SK-N-SH treated with all-trans-retinoic acid at 6 μM for 48 hours (cell line): ENCODE data around the gene STARD3.

Experiments used
- ATAC-seq: fragments of 200-7000 bp; cut with Tn5 transposase; 3 replicates; pipeline ENCODE4 v1.9.1; 2020; ENCODE audit warnings: mild to moderate bottlenecking, moderate library complexity
- ARNTL ChIP-seq: fragments of 450-650 bp; formaldehyde crosslinking; IDR thresholded peaks from 2 replicates; pipeline ENCODE4 v1.5.0; 2020; ENCODE audit warnings: low read depth, mild to moderate bottlenecking, moderate library complexity, borderline replicate concordance
- BACH2 ChIP-seq: fragments of 250-450 bp; sonication (Bioruptor Pico); IDR thresholded peaks from 2 replicates; pipeline ENCODE4 v1.9.0; 2021; ENCODE audit warnings: mild to moderate bottlenecking, borderline replicate concordance
- CREB5 ChIP-seq: fragments of 250-450 bp; sonication (Bioruptor Pico); IDR thresholded peaks from 2 replicates; pipeline ENCODE4 v1.5.1; 2020; ENCODE audit warnings: low read depth, mild to moderate bottlenecking, moderate library complexity
- CSDC2 ChIP-seq: fragments of 250-450 bp; sonication (Bioruptor Pico); IDR thresholded peaks from 2 replicates; pipeline ENCODE4 v1.5.0; 2020; ENCODE audit warnings: mild to moderate bottlenecking, moderate library complexity
- CSRNP3 ChIP-seq: fragments of 250-450 bp; sonication (Bioruptor Pico); IDR thresholded peaks from 2 replicates; pipeline ENCODE4 v1.5.1; 2021; ENCODE audit warnings: mild to moderate bottlenecking, moderate library complexity
- ESRRG ChIP-seq: fragments of 250-450 bp; sonication (Bioruptor Pico); IDR thresholded peaks from 2 replicates; pipeline ENCODE4 v1.6.1; 2021; ENCODE audit warnings: mild to moderate bottlenecking
- GLIS3 ChIP-seq: fragments of 250-450 bp; sonication (Bioruptor Pico); IDR thresholded peaks from 2 replicates; pipeline ENCODE4 v1.5.0; 2020; ENCODE audit warnings: mild to moderate bottlenecking, moderate library complexity
- ISL1 ChIP-seq: fragments of 250-450 bp; sonication (Bioruptor Pico); IDR thresholded peaks from 2 replicates; pipeline ENCODE4 v2.1.2; 2022; ENCODE audit warnings: mild to moderate bottlenecking, moderate library complexity
- OSR1 ChIP-seq: fragments of 250-450 bp; sonication (Bioruptor Pico); IDR thresholded peaks from 2 replicates; pipeline ENCODE4 v1.8.0; 2022; ENCODE audit warnings: moderate library complexity, mild to moderate bottlenecking, inconsistent platforms
- PATZ1 ChIP-seq: fragments of 250-450 bp; sonication (Bioruptor Pico); IDR thresholded peaks from 2 replicates; pipeline ENCODE4 v1.8.0; 2020; ENCODE audit warnings: mild to moderate bottlenecking, moderate library complexity, borderline replicate concordance
- POU6F1 ChIP-seq: fragments of 250-450 bp; sonication (Bioruptor Pico); IDR thresholded peaks from 2 replicates; pipeline ENCODE4 v1.8.0; 2021; ENCODE audit warnings: low read depth, mild to moderate bottlenecking, moderate library complexity, borderline replicate concordance
- PPARA ChIP-seq: fragments of 250-450 bp; sonication (Bioruptor Pico); IDR thresholded peaks from 2 replicates; pipeline ENCODE4 v1.5.0; 2020; ENCODE audit warnings: mild to moderate bottlenecking, borderline replicate concordance
- RARB ChIP-seq: fragments of 250-450 bp; sonication (Bioruptor Pico); IDR thresholded peaks from 2 replicates; pipeline ENCODE4 v1.8.0; 2021; ENCODE audit warnings: mild to moderate bottlenecking, moderate library complexity
- SNAI2 ChIP-seq: fragments of 250-450 bp; sonication (Bioruptor Pico); IDR thresholded peaks from 2 replicates; pipeline ENCODE4 v1.5.0; 2020; ENCODE audit warnings: mild to moderate bottlenecking, moderate library complexity
- TCF4 ChIP-seq: fragments of 250-450 bp; sonication (Bioruptor Pico); IDR thresholded peaks from 2 replicates; pipeline ENCODE4 v1.8.0; 2021; ENCODE audit warnings: mild to moderate bottlenecking, moderate library complexity, borderline replicate concordance
- TOX ChIP-seq: fragments of 250-450 bp; sonication (Bioruptor Pico); IDR thresholded peaks from 2 replicates; pipeline ENCODE4 v1.8.0; 2021; ENCODE audit warnings: mild to moderate bottlenecking, moderate library complexity, borderline replicate concordance
- TSHZ2 ChIP-seq: fragments of 250-450 bp; sonication (Bioruptor Pico); IDR thresholded peaks from 2 replicates; pipeline ENCODE4 v1.5.0; 2020; ENCODE audit warnings: mild to moderate bottlenecking, moderate library complexity
- ZFP3 ChIP-seq: fragments of 250-450 bp; sonication (Bioruptor Pico); IDR thresholded peaks from 2 replicates; pipeline ENCODE4 v1.5.0; 2020; ENCODE audit warnings: mild to moderate bottlenecking, moderate library complexity
- ZFP30 ChIP-seq: fragments of 450-650 bp; formaldehyde crosslinking; IDR thresholded peaks from 2 replicates; pipeline ENCODE4 v1.5.0; 2022; ENCODE audit warnings: mild to moderate bottlenecking, moderate library complexity
- ZNF565 ChIP-seq: fragments of 450-650 bp; formaldehyde crosslinking; conservative IDR thresholded peaks from 2 replicates; pipeline ENCODE4 v1.5.0; 2020; ENCODE audit warnings: low read depth, mild to moderate bottlenecking, moderate library complexity
- ZNF70 ChIP-seq: fragments of 450-650 bp; formaldehyde crosslinking; IDR thresholded peaks from 2 replicates; pipeline ENCODE4 v1.5.0; 2020; ENCODE audit warnings: mild to moderate bottlenecking, moderate library complexity
- ZNF8 ChIP-seq: fragments of 450-650 bp; formaldehyde crosslinking; IDR thresholded peaks from 2 replicates; pipeline ENCODE4 v1.5.0; 2020; ENCODE audit warnings: mild to moderate bottlenecking, moderate library complexity

STARD3 gene

GRCh38 chr17:39667262-39667944, 30.5 kb downstream of the STARD3 start:
- TF ChIP-seq ZNF8 (CRISPR knock-in tag), result no peak
- no peak for TF ChIP-seq TCF4 (CRISPR knock-in tag)
- TF ChIP-seq ZFP30 (CRISPR knock-in tag), result no peak
- TF ChIP-seq CSRNP3 (CRISPR knock-in tag), result no peak
- no peak for TF ChIP-seq ZFP3 (CRISPR knock-in tag)
- TF ChIP-seq SNAI2 (CRISPR knock-in tag), result no peak
- TF ChIP-seq CSDC2 (CRISPR knock-in tag), result no peak
- no peak for TF ChIP-seq TOX
- no peak for TF ChIP-seq ESRRG (CRISPR knock-in tag)
- TF ChIP-seq TSHZ2 (CRISPR knock-in tag), result no peak
- no peak for TF ChIP-seq POU6F1 (CRISPR knock-in tag)
- TF ChIP-seq ZNF70, result no peak
- TF ChIP-seq BACH2 (CRISPR knock-in tag), result no peak
- TF ChIP-seq RARB (CRISPR knock-in tag), result no peak
- no peak for TF ChIP-seq ISL1 (CRISPR knock-in tag)
- no peak for TF ChIP-seq PATZ1 (CRISPR knock-in tag)
- no peak for ATAC-seq

GRCh38 chr17:39667945-39668924, 31.3 kb downstream of the STARD3 start, which contains the start of gene PNMT:
TSS of gene PNMT (plus strand) at chr17:39668453. CDS start at chr17:39668476, 23 bp downstream.
- peak; percentile 64 for ATAC-seq
- TF ChIP-seq ZNF70 (no peak), CSDC2 (CRISPR knock-in tag) (no peak), PPARA (CRISPR knock-in tag) (no peak), CSRNP3 (CRISPR knock-in tag) (no peak), ZNF565 (CRISPR knock-in tag) (no peak), ARNTL (CRISPR knock-in tag) (no peak), TCF4 (CRISPR knock-in tag) (no peak), CREB5 (CRISPR knock-in tag) (no peak), BACH2 (CRISPR knock-in tag) (no peak), ZNF8 (CRISPR knock-in tag) (no peak), TSHZ2 (CRISPR knock-in tag) (no peak), GLIS3 (CRISPR knock-in tag) (no peak), ESRRG (CRISPR knock-in tag) (no peak), RARB (CRISPR knock-in tag) (no peak), OSR1 (CRISPR knock-in tag) (no peak)
